K562 (cell line): ENCODE results near the gene GPD1L. TPM values are rescaled to one million over a fixed set of nuclear protein-coding genes. Genes with fewer than 3 reads are reported as not detected.

Experiments
- ATF6 ChIP-seq: sonication (generic); formaldehyde crosslinking; IDR thresholded peaks from 2 replicates; pipeline ENCODE4 v1.4.0; 2020; ENCODE audit warnings: mild to moderate bottlenecking, missing genetic modification reagents
- BRF2 ChIP-seq: IDR thresholded peaks from 3 replicates; pipeline ENCODE4 v1.6.1; 2011; ENCODE audit warnings: borderline replicate concordance, mild to moderate bottlenecking; ENCODE audit not compliant: insufficient read length, insufficient read depth
- CBX8 ChIP-seq: fragments of 200-600 bp; sonication (generic); IDR thresholded peaks from 2 replicates; pipeline ENCODE4 v1.6.1; 2012; ENCODE audit warnings: borderline replicate concordance, mixed run types, low read depth, mild to moderate bottlenecking, moderate library complexity, mixed read lengths, low read length, control low read depth, inconsistent platforms; ENCODE audit not compliant: poor library complexity, severe bottlenecking; ENCODE audit errors: extremely low read depth
- CEBPG ChIP-seq, 3 experiments: fragments of 200-800 bp in 1 of 3; sonication (Bioruptor generic) in 1 of 3; sonication (generic) in 1 of 3; formaldehyde crosslinking in 1 of 3; IDR thresholded peaks in 2 of 3; conservative IDR thresholded peaks in 1 of 3; 2 replicates each; pipeline versions ENCODE4 v1.6.1 to v1.8.0; 2016 to 2022; ENCODE audit warnings: missing compliant biosample characterization in 2 of 3, missing genetic modification characterization in 2 of 3, mild to moderate bottlenecking in 1 of 3, missing genetic modification reagents in 1 of 3
- CHD2 ChIP-seq: IDR thresholded peaks from 2 replicates; pipeline ENCODE4 v1.6.1; 2011; ENCODE audit warnings: low read depth, low read length
- CREB1 ChIP-seq, 2 experiments: sonication (generic) in 1 of 2; formaldehyde crosslinking in 1 of 2; IDR thresholded peaks; 2 replicates each; pipeline versions ENCODE4 v1.6.1 to v1.8.0; 2012 to 2022; ENCODE audit warnings: inconsistent platforms in 1 of 2, mild to moderate bottlenecking in 1 of 2, missing genetic modification reagents in 1 of 2, moderate library complexity in 1 of 2
- DIDO1 ChIP-seq: fragments of 450-650 bp; IDR thresholded peaks from 2 replicates; pipeline ENCODE4 v1.6.1; 2016; ENCODE audit warnings: low read depth, missing biosample characterization, missing genetic modification characterization
- MYBL2 ChIP-seq, 2 experiments: fragments of 450-650 bp in 1 of 2; sonication (generic) in 1 of 2; formaldehyde crosslinking in 1 of 2; IDR thresholded peaks; 2 replicates each; pipeline versions ENCODE4 v1.6.1 to v1.8.1; 2017 to 2022; ENCODE audit warnings: borderline replicate concordance in 1 of 2, inconsistent platforms in 1 of 2, low read depth in 1 of 2, mild to moderate bottlenecking in 1 of 2, missing genetic modification reagents in 1 of 2, moderate library complexity in 1 of 2
- NFRKB ChIP-seq: fragments of 450-650 bp; IDR thresholded peaks from 2 replicates; pipeline ENCODE4 v1.6.1; 2016; ENCODE audit warnings: low read depth
- NKRF ChIP-seq: fragments of 450-650 bp; IDR thresholded peaks from 2 replicates; pipeline ENCODE4 v1.6.1; 2016; ENCODE audit warnings: borderline replicate concordance
- NUFIP1 ChIP-seq: fragments of 450-650 bp; IDR thresholded peaks from 2 replicates; pipeline ENCODE4 v1.6.1; 2018; ENCODE audit not compliant: partially characterized antibody
- SIN3B ChIP-seq: fragments of 450-650 bp; IDR thresholded peaks from 2 replicates; pipeline ENCODE4 v1.6.1; 2017; ENCODE audit warnings: low read depth, mild to moderate bottlenecking, moderate library complexity
- SMAD3 ChIP-seq: fragments of 450-650 bp; formaldehyde crosslinking; conservative IDR thresholded peaks from 2 replicates; pipeline ENCODE4 v1.4.0; 2020; ENCODE audit warnings: mild to moderate bottlenecking
- SMARCB1 ChIP-seq: IDR thresholded peaks from 2 replicates; pipeline ENCODE4 v1.6.1; 2011; ENCODE audit warnings: improper control_type of control experiment, low read depth; ENCODE audit not compliant: insufficient read length
- SNRNP70 ChIP-seq: fragments of 200-400 bp; formaldehyde crosslinking; optimal IDR thresholded peaks from 2 replicates; pipeline ENCODE3; 2017; ENCODE audit warnings: low read depth, low read length
- SP2 ChIP-seq: IDR thresholded peaks from 2 replicates; pipeline ENCODE4 v1.6.1; 2011; ENCODE audit warnings: mild to moderate bottlenecking, low read depth, low read length, moderate library complexity; ENCODE audit not compliant: poor library complexity, severe bottlenecking; ENCODE audit errors: extremely low read depth
- SRF ChIP-seq, 2 experiments: fragments of 250-450, 450-650 bp in 1 of 2; sonication (Bioruptor Pico) in 1 of 2; sonication (generic) in 1 of 2; formaldehyde crosslinking; IDR thresholded peaks; 2 replicates each; pipeline versions ENCODE4 v1.5.0 to v1.5.1; 2020 to 2022; ENCODE audit warnings: mild to moderate bottlenecking in 1 of 2, missing genetic modification reagents in 1 of 2
- ZNF239 ChIP-seq: fragments of 250-450 bp; sonication (Bioruptor Pico); IDR thresholded peaks from 2 replicates; pipeline ENCODE4 v1.4.0; 2020; ENCODE audit warnings: mild to moderate bottlenecking
- polyA plus RNA-seq, 8 experiments: library from polyadenylated mRNA; depleted of rRNA in 4 of 8; stranded (reverse) in 5 of 8; unstranded in 3 of 8; fragments of >200 nt; fragmentation: Nextera tagmentation in 2 of 8; fragmentation: Illumina TruSeq in 1 of 8; extraction: Ambion mirVana in 2 of 8; extraction: Trizol in 1 of 8; gene quantifications; 2 replicates each; pipeline versions ENCODE4 v1.2.1 to v1.2.3, GENCODE V29; 2011 to 2014; ENCODE audit warnings: inconsistent platforms in 1 of 8, missing spikeins in 1 of 8
- total RNA-seq, 7 experiments: library from RNA; depleted of rRNA in 6 of 7; stranded (reverse); fragments of >200 nt in 6 of 7; fragmentation: Illumina TruSeq in 2 of 7; extraction: Trizol in 2 of 7; gene quantifications; 2 replicates each; pipeline versions ENCODE4 v1.2.1 to v1.2.3, GENCODE V29; 2011 to 2021; ENCODE audit warnings: low replicate concordance in 1 of 7

The GPD1L gene
- total and polyA plus RNA-seq, 9 of the 15 experiments (the other 6 are each of a cell fraction or from before 2014, with no cell fraction given): 1.6 to 17.3 (median 12.3) TPM

- TF ChIP-seq CBX8: no peak
- no peak for TF ChIP-seq CREB1 (IDR thresholded peaks at IDR 0.05)
- no peak for TF ChIP-seq CREB1 (CRISPR knock-in tag; IDR thresholded peaks at IDR 0.05)
- TF ChIP-seq CHD2: no peak
- TF ChIP-seq SNRNP70: no peak
- no peak for TF ChIP-seq SIN3B
- no peak for TF ChIP-seq NUFIP1
- TF ChIP-seq MYBL2 (IDR thresholded peaks at IDR 0.05; ENCODE audit: low read depth): no peak
- TF ChIP-seq MYBL2 (CRISPR knock-in tag; IDR thresholded peaks at IDR 0.05; ENCODE audit: borderline replicate concordance): no peak
- TF ChIP-seq SMARCB1: no peak
- no peak for TF ChIP-seq CEBPG (CRISPR knock-in tag; IDR thresholded peaks at IDR 0.05)
- TF ChIP-seq CEBPG (tag; conservative IDR thresholded peaks at IDR 0.05 in 1 of 2, IDR thresholded peaks at IDR 0.05 in 1 of 2): no peak
- peak; percentile 76; the same call in 1 of the 2 replicates for TF ChIP-seq SMAD3 (CRISPR knock-in tag)
- no peak for TF ChIP-seq DIDO1 (tag)
- peak; percentile 56; the same call in 1 of the 2 replicates for TF ChIP-seq ZNF239 (CRISPR knock-in tag)
- TF ChIP-seq NFRKB: no peak
- no peak for TF ChIP-seq BRF2
- TF ChIP-seq NKRF: no peak
- TF ChIP-seq SRF (CRISPR knock-in tag; IDR thresholded peaks at IDR 0.05): no peak
- no peak for TF ChIP-seq ATF6
- TF ChIP-seq SP2: no peak
These were observed 39.7 kb upstream of the GPD1L start (continued) for GRCh38 chr3:32066686-32067085.
